GM23338 (cell line): ENCODE results near the gene DPY19L1. TPM values are rescaled to one million over a fixed set of nuclear protein-coding genes. Genes with fewer than 3 reads are reported as not detected.
"Not testable (repeated sequence)": the region's sequence is repeated elsewhere in the genome, so short reads cannot be mapped to it uniquely, and the experiment has no call there.

ENCODE experiments used
- ATAC-seq: fragments of 200-7000 bp; cut with Tn5 transposase; 3 replicates; pipeline ENCODE4 v1.9.1; 2020
- DNase-seq: peaks from one replicate; pipeline ENCODE4 v3.0.0-alpha.2; 2015; ENCODE audit warnings: low spot score
- H2AFZ ChIP-seq: fragments of 200-600 bp; sonication (generic); 2 replicates; pipeline ENCODE4 v1.8.0; 2016; ENCODE audit warnings: antibody characterized with exemption, mild to moderate bottlenecking, moderate library complexity
- H3F3A ChIP-seq: fragments of 200-600 bp; sonication (generic); replicated peaks from 2 replicates; pipeline ENCODE4 v1.8.0; 2017; ENCODE audit warnings: antibody characterized with exemption, mixed run types, low read depth
- H3K27ac ChIP-seq: fragments of 200-600 bp; sonication (generic); 2 replicates; pipeline ENCODE4 v1.6.1; 2016; ENCODE audit warnings: low read depth
- H3K27me3 ChIP-seq: fragments of 200-600 bp; sonication (generic); 2 replicates; pipeline ENCODE4 v1.8.0; 2016; ENCODE audit warnings: mild to moderate bottlenecking, mixed run types, moderate library complexity; ENCODE audit not compliant: insufficient read depth
- H3K36me3 ChIP-seq: fragments of 200-600 bp; sonication (generic); 2 replicates; pipeline ENCODE4 v1.8.0; 2016; ENCODE audit warnings: mild to moderate bottlenecking; ENCODE audit not compliant: insufficient read depth
- H3K4me1 ChIP-seq: fragments of 200-600 bp; sonication (generic); 2 replicates; pipeline ENCODE4 v1.8.0; 2016; ENCODE audit warnings: mild to moderate bottlenecking, moderate library complexity; ENCODE audit not compliant: insufficient read depth
- H3K4me2 ChIP-seq: fragments of 200-600 bp; sonication (generic); 2 replicates; pipeline ENCODE4 v1.7.1; 2017; ENCODE audit warnings: mixed run types
- H3K4me3 ChIP-seq: fragments of 200-600 bp; sonication (generic); 2 replicates; pipeline ENCODE4 v1.6.1; 2016; ENCODE audit warnings: mixed run types
- H3K79me2 ChIP-seq: fragments of 200-600 bp; sonication (generic); replicated peaks from 2 replicates; pipeline ENCODE4 v1.8.0; 2017; ENCODE audit warnings: mild to moderate bottlenecking; ENCODE audit not compliant: insufficient read depth
- H3K9me2 ChIP-seq: fragments of 200-600 bp; sonication (generic); 2 replicates; pipeline ENCODE4 v1.8.0; 2017; ENCODE audit not compliant: insufficient read depth
- H4K20me1 ChIP-seq: fragments of 200-600 bp; sonication (generic); replicated peaks from 2 replicates; pipeline ENCODE4 v1.8.0; 2017; ENCODE audit warnings: mild to moderate bottlenecking; ENCODE audit not compliant: insufficient read depth
- H3K27ac Mint-ChIP-seq: 2 replicates; pipeline ENCODE4 v1.8.0; 2020; ENCODE audit warnings: inconsistent platforms, mild to moderate bottlenecking, moderate library complexity, mixed read lengths
- H3K27me3 Mint-ChIP-seq: 3 replicates; pipeline ENCODE4 v1.8.0; 2022; ENCODE audit warnings: low read depth, mild to moderate bottlenecking, moderate library complexity, mixed read lengths, inconsistent platforms; ENCODE audit not compliant: insufficient read depth, poor library complexity
- H3K36me3 Mint-ChIP-seq: 3 replicates; pipeline ENCODE4 v1.8.0; 2021; ENCODE audit warnings: low read depth, mild to moderate bottlenecking, inconsistent platforms, moderate library complexity, mixed read lengths
- H3K4me1 Mint-ChIP-seq: 3 replicates; pipeline ENCODE4 v1.8.0; 2020; ENCODE audit warnings: mild to moderate bottlenecking, inconsistent platforms, mixed read lengths
- H3K4me3 Mint-ChIP-seq: 3 replicates; pipeline ENCODE4 v1.8.0; 2021; ENCODE audit warnings: moderate library complexity, mild to moderate bottlenecking, inconsistent platforms, mixed read lengths
- H3K9me3 Mint-ChIP-seq: 3 replicates; pipeline ENCODE4 v1.8.0; 2020; ENCODE audit warnings: moderate library complexity, mild to moderate bottlenecking, inconsistent platforms, mixed read lengths
- CTCF ChIP-seq, 2 experiments: fragments of 200-600 bp in 1 of 2; sonication (generic) in 1 of 2; conservative IDR thresholded peaks; 2 replicates each; pipeline versions ENCODE4 v1.5.1 to v1.6.1; 2016 to 2017; ENCODE audit warnings: antibody characterized with exemption in 2 of 2, low read depth in 2 of 2, mild to moderate bottlenecking in 2 of 2, moderate library complexity in 1 of 2
- EZH2phosphoT487 ChIP-seq: fragments of 200-600 bp; sonication (generic); IDR thresholded peaks from one replicate; pipeline ENCODE4 v1.8.1; 2018; ENCODE audit warnings: antibody characterized with exemption; ENCODE audit not compliant: unreplicated experiment
- ZNF462 ChIP-seq: fragments of 250-450 bp; sonication (Bioruptor Pico); IDR thresholded peaks from 2 replicates; pipeline ENCODE4 v1.5.0; 2020; ENCODE audit warnings: mild to moderate bottlenecking, moderate library complexity
- polyA plus RNA-seq: library from polyadenylated mRNA; unstranded; fragments of >200 nt; fragmentation: Nextera tagmentation; extraction: Ambion mirVana; gene quantifications from 2 replicates; pipeline ENCODE4 v1.2.1, GENCODE V29; 2016
- total RNA-seq: library from RNA; depleted of rRNA; stranded (reverse); fragments of >200 nt; shearing (Covaris generic); gene quantifications from 2 replicates; pipeline ENCODE4 v1.2.3, GENCODE V29; 2014

The DPY19L1 gene
- total and polyA plus RNA-seq, 2 experiments from 2014 or later, result 4.4 to 20.2 TPM

- not testable (repeated sequence) for H4K20me1 ChIP-seq, H3K27me3 ChIP-seq, H3K27me3 Mint-ChIP-seq, H2AFZ ChIP-seq, H3K27ac ChIP-seq, H3K4me3 Mint-ChIP-seq, H3F3A ChIP-seq, H3K4me2 ChIP-seq, H3K79me2 ChIP-seq, ATAC-seq, DNase-seq, H3K9me3 Mint-ChIP-seq, H3K4me3 ChIP-seq, H3K9me2 ChIP-seq, H3K36me3 Mint-ChIP-seq, H3K27ac Mint-ChIP-seq, H3K36me3 ChIP-seq
- peaks cover 17% of the 10 kb centered on the region for H3K4me1 ChIP-seq
- H3K4me1 Mint-ChIP-seq, result peaks cover 23% of the 10 kb centered on the region
Observed at GRCh38 chr7:34945894-34946477, 91.3 kb downstream of the DPY19L1 start.

- H4K20me1 ChIP-seq, result no peaks in the 10 kb centered on the region
- 0 out of 2 replicates have a peak, but pooled peaks cover under 1% of the 10 kb centered on the region for H3K9me2 ChIP-seq
- H3K4me1 ChIP-seq, result peaks cover 32% of the 10 kb centered on the region
- Mint-ChIP-seq H3K36me3 (peaks cover 19% of the 10 kb centered on the region), H3K27ac (peak overlapping the region; percentile 72), H3K4me3 (no peak overlapping the region), H3K9me3 (peaks cover 9% of the 10 kb centered on the region), H3K27me3 (no peaks in the 10 kb centered on the region), H3K4me1 (peaks cover 39% of the 10 kb centered on the region)
- TF ChIP-seq ZNF462, result peak; percentile 66; the same call in 1 of the 2 replicates
- TF ChIP-seq CTCF (conservative IDR thresholded peaks at IDR 0.05; ENCODE audit: low read depth in 2 of 2), result no peak
- no peak for TF ChIP-seq EZH2phosphoT487
- DNase-seq (peak; percentile 34), ATAC-seq (peak; percentile 56)
- H3K27ac ChIP-seq, result peak overlapping the region; percentile 46
- H3F3A ChIP-seq, result no peaks in the 10 kb centered on the region
- no peaks in the 10 kb centered on the region for H3K36me3 ChIP-seq
- no peaks in the 10 kb centered on the region for H3K79me2 ChIP-seq
- H3K4me3 ChIP-seq, result no peak overlapping the region
- H3K4me2 ChIP-seq, result peak overlapping the region; percentile 22
- H3K27me3 ChIP-seq, result no peaks in the 10 kb centered on the region
- H2AFZ ChIP-seq, result no peak overlapping the region
Observed at GRCh38 chr7:34939175-34939574, 98.1 kb downstream of the DPY19L1 start.

GRCh38 chr7:34935735-34936165 is 101.5 kb downstream of the DPY19L1 start:
- not testable (repeated sequence) for DNase-seq, H3K27me3 ChIP-seq, H3K4me3 Mint-ChIP-seq, H2AFZ ChIP-seq, H3F3A ChIP-seq, ATAC-seq, H4K20me1 ChIP-seq, H3K9me2 ChIP-seq, H3K4me3 ChIP-seq, H3K27me3 Mint-ChIP-seq, H3K4me2 ChIP-seq, H3K27ac ChIP-seq, H3K27ac Mint-ChIP-seq, H3K79me2 ChIP-seq, H3K36me3 ChIP-seq
- H3K36me3 Mint-ChIP-seq, result peaks cover 29% of the 10 kb centered on the region
- H3K4me1 Mint-ChIP-seq, result peaks cover 36% of the 10 kb centered on the region
- peaks cover 18% of the 10 kb centered on the region for H3K9me3 Mint-ChIP-seq
- H3K4me1 ChIP-seq, result peaks cover 28% of the 10 kb centered on the region
